Breast epithelium (tissue), 4 donors: Measurements from ENCODE around the gene JAKMIP2. TPM values are rescaled to one million over a fixed set of nuclear protein-coding genes. Genes with fewer than 3 reads are reported as not detected.
"Not testable (repeated sequence)": the region's sequence is repeated elsewhere in the genome, so short reads cannot be mapped to it uniquely, and the experiment has no call there.

Source experiments
- DNase-seq, 2 donors: peaks; one replicate each; pipeline ENCODE4 v3.0.0-alpha.2; 2019; ENCODE audit warnings: low spot score in 2 of 2
- H3K27ac ChIP-seq, 2 donors: fragments of 200-600 bp; sonication (generic) in 1 of 2; one replicate each; pipeline ENCODE4 v1.5.1; 2016 to 2019; ENCODE audit warnings: mild to moderate bottlenecking in 1 of 2
- H3K27me3 ChIP-seq, 2 donors: fragments of 200-600 bp; sonication (generic) in 1 of 2; one replicate each; pipeline versions ENCODE4 v1.5.1 to v1.6.0; 2017 to 2019; ENCODE audit warnings: control low read depth in 1 of 2, mild to moderate bottlenecking in 1 of 2
- H3K36me3 ChIP-seq: fragments of 200-600 bp; one replicate; pipeline ENCODE4 v1.5.1; 2019
- H3K4me1 ChIP-seq, 2 donors: fragments of 200-600 bp; sonication (generic); one replicate each; pipeline ENCODE4 v1.5.1; 2016 to 2019; ENCODE audit warnings: control low read depth in 1 of 2
- H3K4me3 ChIP-seq, 3 donors: fragments of 200-600 bp; sonication (generic); 1 replicate in 2 of 3; 2 replicates in 1 of 3; pipeline ENCODE4 v1.5.1; 2016 to 2019; ENCODE audit warnings: mild to moderate bottlenecking in 3 of 3, moderate library complexity in 2 of 3
- H3K9me3 ChIP-seq, 2 donors: fragments of 200-600 bp; sonication (generic) in 1 of 2; one replicate each; pipeline ENCODE4 v1.5.1; 2016 to 2019; ENCODE audit warnings: control low read depth in 1 of 2
- CTCF ChIP-seq, 3 donors: fragments of 450-650 bp; IDR thresholded peaks; one replicate each; pipeline ENCODE4 v1.5.1; 2016 to 2017; ENCODE audit warnings: antibody characterized with exemption in 3 of 3, mild to moderate bottlenecking in 3 of 3, moderate library complexity in 3 of 3
- POLR2A ChIP-seq: fragments of 450-650 bp; IDR thresholded peaks from one replicate; pipeline ENCODE4 v1.6.1; 2016; ENCODE audit warnings: antibody characterized with exemption, mild to moderate bottlenecking, moderate library complexity
- POLR2AphosphoS5 ChIP-seq, 3 donors: sonication (generic); formaldehyde crosslinking; IDR thresholded peaks; one replicate each; pipeline ENCODE4 v1.6.1; 2017; ENCODE audit warnings: antibody characterized with exemption in 3 of 3
- intact Hi-C: fragments of 100-400 bp; cut with DNase I; formaldehyde crosslinking; loops from one replicate; pipeline ENCODE4 v1.15.1; 2023; ENCODE audit warnings: low total_unique reads
- total RNA-seq, 3 donors: library from RNA; depleted of rRNA; stranded (reverse); fragments of >200 nt; gene quantifications; one replicate each; pipeline ENCODE4 v1.1.0, GENCODE V29; 2016

Gene JAKMIP2
- total RNA-seq, 3 donors from 2014 or later: under 0.01 to 0.73 (median 0.64) TPM

DNA sequence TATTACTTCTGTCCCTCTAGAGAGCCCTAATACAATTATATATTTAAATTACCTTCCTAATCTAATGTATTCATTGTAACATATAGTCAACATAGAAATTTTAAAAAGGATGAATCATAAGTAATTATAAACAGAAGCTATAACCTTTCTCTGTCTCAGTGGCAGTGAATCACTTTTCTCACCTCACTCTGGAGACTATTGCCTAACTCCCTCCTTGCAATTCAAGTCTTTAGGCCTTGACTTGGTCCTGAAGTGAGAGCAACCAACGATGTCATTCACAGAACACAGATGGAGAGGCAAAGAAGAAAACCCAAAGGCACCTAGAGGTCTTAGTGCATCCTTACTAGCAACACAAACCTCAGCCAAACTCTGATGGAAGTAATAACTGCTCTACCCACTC, 139.4 kb downstream of the JAKMIP2 start:
- no peak for DNase-seq
- TF ChIP-seq POLR2AphosphoS5 (IDR thresholded peaks at IDR 0.05) (no peak), POLR2A (no peak), CTCF (IDR thresholded peaks at IDR 0.05) (no peak)
- no peaks in the 10 kb centered on the region for H3K36me3 ChIP-seq
- H3K4me3 ChIP-seq: no peak overlapping the region
- no peaks in the 10 kb centered on the region for H3K9me3 ChIP-seq
- no peaks in the 10 kb centered on the region for H3K4me1 ChIP-seq
- intact Hi-C loops: no loop called here
- H3K27me3 ChIP-seq: no peaks in the 10 kb centered on the region
- H3K27ac ChIP-seq: no peak overlapping the region

- Histone ChIP-seq H3K9me3 (no peaks in the 10 kb centered on the region), H3K27me3 (no peaks in the 10 kb centered on the region), H3K4me3 (no peak overlapping the region), H3K27ac (no peak overlapping the region), H3K4me1 (no peaks in the 10 kb centered on the region), H3K36me3 (no peaks in the 10 kb centered on the region)
- no peak for DNase-seq
- intact Hi-C loops: no loop called here
- no peak for TF ChIP-seq POLR2A
- TF ChIP-seq CTCF (IDR thresholded peaks at IDR 0.05): no peak
- no peak for TF ChIP-seq POLR2AphosphoS5 (IDR thresholded peaks at IDR 0.05)
Measured at GRCh38 chr5:147642666-147643065, 139.9 kb downstream of the JAKMIP2 start.

GRCh38 chr5:147639321-147639720, 143.2 kb downstream of the JAKMIP2 start:
- no peak for DNase-seq
- Histone ChIP-seq H3K4me3 (no peak overlapping the region), H3K4me1 (no peaks in the 10 kb centered on the region), H3K27me3 (no peaks in the 10 kb centered on the region), H3K9me3 (no peaks in the 10 kb centered on the region), H3K27ac (no peak overlapping the region), H3K36me3 (no peaks in the 10 kb centered on the region)
- no peak for TF ChIP-seq CTCF (IDR thresholded peaks at IDR 0.05)
- TF ChIP-seq POLR2A: no peak
- no peak for TF ChIP-seq POLR2AphosphoS5 (IDR thresholded peaks at IDR 0.05)
- intact Hi-C loops: no loop called here

GRCh38 chr5:147636729-147636984, 145.9 kb downstream of the JAKMIP2 start:
- intact Hi-C loops: no loop called here
- Histone ChIP-seq H3K27ac (no peak overlapping the region), H3K4me1 (no peaks in the 10 kb centered on the region), H3K27me3 (no peaks in the 10 kb centered on the region), H3K4me3 (no peak overlapping the region), H3K9me3 (no peaks in the 10 kb centered on the region), H3K36me3 (no peaks in the 10 kb centered on the region)
- DNase-seq: no peak
- no peak for TF ChIP-seq POLR2A
- TF ChIP-seq CTCF (IDR thresholded peaks at IDR 0.05): no peak
- TF ChIP-seq POLR2AphosphoS5 (IDR thresholded peaks at IDR 0.05): no peak

- no peaks in the 10 kb centered on the region for H3K9me3 ChIP-seq
- H3K36me3 ChIP-seq: no peaks in the 10 kb centered on the region
- no peak overlapping the region for H3K4me3 ChIP-seq
- no peak overlapping the region for H3K27ac ChIP-seq
- no peaks in the 10 kb centered on the region for H3K27me3 ChIP-seq
- intact Hi-C loops: no loop called here
- TF ChIP-seq POLR2AphosphoS5 (IDR thresholded peaks at IDR 0.05): no peak
- no peak for TF ChIP-seq CTCF (IDR thresholded peaks at IDR 0.05)
- TF ChIP-seq POLR2A: no peak
- no peak for DNase-seq
- H3K4me1 ChIP-seq: no peaks in the 10 kb centered on the region
Measured at GRCh38 chr5:147635882-147636728, 146.4 kb downstream of the JAKMIP2 start.

DNA sequence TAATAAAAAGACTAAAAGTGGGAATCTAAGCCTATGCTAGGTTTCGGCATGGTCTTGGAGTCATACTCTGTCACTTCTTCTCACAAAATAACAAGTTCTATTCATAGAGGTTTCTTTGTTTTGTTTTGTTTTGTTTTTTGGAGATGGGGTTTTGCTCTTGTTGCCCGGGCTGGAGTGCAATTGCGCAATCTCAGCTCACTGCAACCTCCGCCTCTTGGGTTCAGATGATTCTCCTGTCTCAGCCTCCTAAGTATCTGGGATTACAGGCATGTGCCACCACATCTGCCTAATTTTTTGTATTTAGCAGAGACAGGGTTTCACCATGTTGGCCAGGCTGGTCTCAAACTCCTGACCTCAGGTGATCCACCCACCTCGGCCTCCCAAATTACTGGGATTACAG, 147.1 kb downstream of the JAKMIP2 start:
- intact Hi-C loops, H3K9me3 ChIP-seq, H3K4me3 ChIP-seq, H3K27me3 ChIP-seq, H3K27ac ChIP-seq, H3K36me3 ChIP-seq, DNase-seq, H3K4me1 ChIP-seq: not testable (repeated sequence)
